H1 (cell line): ENCODE measurements around the gene DENND2D. TPM values are rescaled to one million over a fixed set of nuclear protein-coding genes. Genes with fewer than 3 reads are reported as not detected.

Experiments used
- CTCF ChIA-PET: fragments of 300-600 bp; sonication (Branson Sonifier 250); formaldehyde crosslinking; loops from one replicate; lab custom pipeline; 2021; ENCODE audit not compliant: partially characterized antibody; lab: Charles Lee
- POLR2A ChIA-PET: fragments of 300-600 bp; sonication (Branson Sonifier 250); formaldehyde crosslinking; loops from one replicate; lab custom pipeline; 2021; ENCODE audit warnings: inconsistent platforms; ENCODE audit not compliant: partially characterized antibody; lab: Charles Lee
- DNase-seq, 2 experiments: peaks; one replicate each; pipeline versions ENCODE4 v3.0.0 to v3.0.0-alpha.2; 2010 to 2022; ENCODE audit warnings: low spot score in 2 of 2, low read depth in 1 of 2, mixed read lengths in 1 of 2
- FAIRE-seq: peaks from 2 replicates; lab custom pipeline; 2011; peaks lifted over from hg19 to GRCh38; lab: Jason Lieb, UNC
- H2AFZ ChIP-seq: 2 replicates; pipeline ENCODE4 v1.8.1; 2012; ENCODE audit warnings: low read length, inconsistent platforms
- H2AK5ac ChIP-seq: 2 replicates; pipeline ENCODE4 v1.6.1; 2013; ENCODE audit warnings: low read depth, low read length
- H2BK120ac ChIP-seq: replicated peaks from 2 replicates; pipeline ENCODE3; 2013; ENCODE audit warnings: low read depth, low read length, inconsistent platforms
- H2BK12ac ChIP-seq: 2 replicates; pipeline ENCODE4 v1.6.1; 2013; ENCODE audit warnings: low read depth, low read length
- H2BK15ac ChIP-seq: 2 replicates; pipeline ENCODE4 v1.6.1; 2013; ENCODE audit warnings: low read length
- H2BK20ac ChIP-seq: 2 replicates; pipeline ENCODE4 v1.6.1; 2013; ENCODE audit warnings: low read length
- H2BK5ac ChIP-seq: 2 replicates; pipeline ENCODE4 v1.6.1; 2013; ENCODE audit warnings: low read depth, low read length
- H3K14ac ChIP-seq: 2 replicates; pipeline ENCODE4 v1.6.1; 2013; ENCODE audit warnings: inconsistent platforms; ENCODE audit not compliant: insufficient read length
- H3K18ac ChIP-seq: 2 replicates; pipeline ENCODE4 v1.6.1; 2013; ENCODE audit warnings: low read length; ENCODE audit errors: extremely low read depth
- H3K23ac ChIP-seq: 2 replicates; pipeline ENCODE4 v1.6.1; 2013; ENCODE audit warnings: inconsistent platforms; ENCODE audit not compliant: insufficient read length
- H3K23me2 ChIP-seq: 2 replicates; pipeline ENCODE4 v1.6.1; 2013; ENCODE audit warnings: low read depth, low read length
- H3K27ac ChIP-seq: 2 replicates; pipeline ENCODE4 v1.6.1; 2011; ENCODE audit warnings: low read depth, low read length, inconsistent platforms
- H3K27me3 ChIP-seq, 4 experiments: replicated peaks in 1 of 4; 1 replicate in 1 of 4; 2 replicates in 3 of 4; pipeline versions ENCODE4 v1.6.1 to v1.8.1; 2011 to 2013; ENCODE audit warnings: low read length in 3 of 4, mild to moderate bottlenecking in 3 of 4, inconsistent platforms in 2 of 4, mixed read lengths in 2 of 4, moderate library complexity in 1 of 4; ENCODE audit not compliant: control insufficient read depth in 3 of 4, insufficient read depth in 3 of 4; ENCODE audit errors: extremely low read depth in 1 of 4
- H3K36me3 ChIP-seq, 4 experiments: 2 replicates each; pipeline versions ENCODE4 v1.6.1 to v1.8.1; 2011 to 2013; ENCODE audit warnings: mild to moderate bottlenecking in 4 of 4, low read length in 3 of 4, moderate library complexity in 2 of 4, control low read depth in 1 of 4, inconsistent platforms in 1 of 4; ENCODE audit not compliant: insufficient read depth in 4 of 4, control insufficient read depth in 2 of 4
- H3K4ac ChIP-seq: replicated peaks from 2 replicates; pipeline ENCODE3; 2013; ENCODE audit warnings: low read length, low read depth, mixed read lengths, inconsistent platforms; ENCODE audit not compliant: insufficient read length
- H3K4me1 ChIP-seq, 4 experiments: replicated peaks in 1 of 4; 1 replicate in 1 of 4; 2 replicates in 3 of 4; pipeline versions ENCODE4 v1.6.1 to v1.8.1; 2011 to 2013; ENCODE audit warnings: low read length in 3 of 4, inconsistent platforms in 2 of 4, mixed read lengths in 1 of 4; ENCODE audit not compliant: insufficient read depth in 4 of 4, control insufficient read depth in 3 of 4
- H3K4me2 ChIP-seq, 2 experiments: 2 replicates each; pipeline versions ENCODE4 v1.6.1 to v1.8.1; 2011 to 2013; ENCODE audit warnings: low read depth in 2 of 2, low read length in 2 of 2, control low read depth in 1 of 2, inconsistent platforms in 1 of 2, mild to moderate bottlenecking in 1 of 2; ENCODE audit not compliant: insufficient read depth in 1 of 2
- H3K4me3 ChIP-seq, 4 experiments: fragments of 200-600, 300-600 bp in 1 of 4; sonication (generic), shearing (Covaris generic), sonication (Bioruptor Twin) in 1 of 4; 2 replicates each; pipeline versions ENCODE4 v1.5.1 to v1.8.1; 2011 to 2016; ENCODE audit warnings: low read length in 4 of 4, low read depth in 3 of 4, control low read depth in 2 of 4, inconsistent platforms in 2 of 4, mild to moderate bottlenecking in 2 of 4, mixed read lengths in 1 of 4, moderate library complexity in 1 of 4; ENCODE audit not compliant: insufficient read depth in 2 of 4; ENCODE audit errors: extremely low read depth in 1 of 4
- H3K56ac ChIP-seq: replicated peaks from 2 replicates; pipeline ENCODE3; 2013; ENCODE audit warnings: low read depth, mild to moderate bottlenecking, mixed read lengths, low read length, inconsistent platforms; ENCODE audit not compliant: insufficient read length
- H3K79me1 ChIP-seq: 2 replicates; pipeline ENCODE4 v1.6.1; 2013; ENCODE audit warnings: low read depth, low read length, control low read depth
- H3K79me2 ChIP-seq, 2 experiments: 2 replicates each; pipeline versions ENCODE4 v1.6.1 to v1.8.1; 2012 to 2013; ENCODE audit warnings: low read length in 2 of 2, mild to moderate bottlenecking in 2 of 2, inconsistent platforms in 1 of 2; ENCODE audit not compliant: insufficient read depth in 2 of 2, control insufficient read depth in 1 of 2
- H3K9ac ChIP-seq, 4 experiments: replicated peaks in 1 of 4; 1 replicate in 1 of 4; 2 replicates in 3 of 4; pipeline versions ENCODE4 v1.6.1 to v1.8.1; 2011 to 2013; ENCODE audit warnings: low read depth in 3 of 4, low read length in 3 of 4, control low read depth in 2 of 4, mild to moderate bottlenecking in 2 of 4, moderate library complexity in 2 of 4, inconsistent platforms in 1 of 4; ENCODE audit errors: extremely low read depth in 1 of 4
- H3K9me3 ChIP-seq, 2 experiments: 2 replicates each; pipeline versions ENCODE4 v1.6.1 to v1.8.1; 2012 to 2013; ENCODE audit warnings: mild to moderate bottlenecking in 2 of 2, moderate library complexity in 2 of 2, control low read depth in 1 of 2, inconsistent platforms in 1 of 2, low read depth in 1 of 2, low read length in 1 of 2, mixed read lengths in 1 of 2; ENCODE audit not compliant: insufficient read depth in 2 of 2
- H4K20me1 ChIP-seq, 2 experiments: replicated peaks in 1 of 2; 2 replicates each; pipeline versions ENCODE3 to v1.8.1; 2011 to 2013; ENCODE audit warnings: inconsistent platforms in 2 of 2, low read length in 2 of 2, mild to moderate bottlenecking in 1 of 2; ENCODE audit not compliant: insufficient read depth in 2 of 2, control insufficient read depth in 1 of 2
- H4K5ac ChIP-seq: 2 replicates; pipeline ENCODE4 v1.6.1; 2013; ENCODE audit warnings: low read length, low read depth, mixed read lengths, inconsistent platforms; ENCODE audit not compliant: insufficient read length
- H4K8ac ChIP-seq: 2 replicates; pipeline ENCODE4 v1.8.0; 2013; ENCODE audit warnings: mild to moderate bottlenecking, moderate library complexity, low read length, inconsistent platforms; ENCODE audit not compliant: insufficient read depth; ENCODE audit errors: extremely low read depth
- H4K91ac ChIP-seq: replicated peaks from 2 replicates; pipeline ENCODE3; 2013; ENCODE audit warnings: low read length, mixed read lengths, inconsistent platforms; ENCODE audit not compliant: insufficient read length
- CTBP2 ChIP-seq: IDR thresholded peaks from 2 replicates; pipeline ENCODE4 v1.7.0; 2011; ENCODE audit warnings: borderline replicate concordance, mild to moderate bottlenecking, moderate library complexity, mixed read lengths, low read length; ENCODE audit not compliant: insufficient read depth, insufficient read length
- EP300 ChIP-seq, 2 experiments: IDR thresholded peaks; 1 replicate in 1 of 2; 2 replicates in 1 of 2; pipeline ENCODE4 v1.6.1; 2011 to 2012; ENCODE audit warnings: low read depth in 2 of 2, low read length in 2 of 2, mild to moderate bottlenecking in 2 of 2, borderline replicate concordance in 1 of 2, inconsistent platforms in 1 of 2, moderate library complexity in 1 of 2
- FOSL1 ChIP-seq: IDR thresholded peaks from 2 replicates; pipeline ENCODE4 v1.6.1; 2011; ENCODE audit warnings: mild to moderate bottlenecking, low read depth, low read length, moderate library complexity; ENCODE audit not compliant: insufficient read depth
- POU5F1 ChIP-seq: IDR thresholded peaks from 2 replicates; pipeline ENCODE4 v1.6.1; 2011; ENCODE audit warnings: low read depth, mild to moderate bottlenecking, low read length, moderate library complexity
- SP2 ChIP-seq: IDR thresholded peaks from 2 replicates; pipeline ENCODE4 v1.6.1; 2012; ENCODE audit warnings: mild to moderate bottlenecking, low read length, inconsistent platforms
- TAF7 ChIP-seq: optimal IDR thresholded peaks from 2 replicates; pipeline ENCODE3; 2011; ENCODE audit warnings: low read depth, mild to moderate bottlenecking, inconsistent platforms, low read length, moderate library complexity, borderline replicate concordance
- TCF12 ChIP-seq: IDR thresholded peaks from 2 replicates; pipeline ENCODE4 v1.6.1; 2011; ENCODE audit warnings: low read depth, mild to moderate bottlenecking, low read length
- TEAD4 ChIP-seq: IDR thresholded peaks from 2 replicates; pipeline ENCODE4 v1.6.1; 2012; ENCODE audit warnings: low read depth, low read length, inconsistent platforms, mixed read lengths
- YY1 ChIP-seq: IDR thresholded peaks from 2 replicates; pipeline ENCODE4 v1.6.1; 2011; ENCODE audit warnings: low read depth, mild to moderate bottlenecking, low read length
- polyA plus RNA-seq, 7 experiments: library from polyadenylated mRNA; depleted of rRNA in 3 of 7; stranded (reverse) in 5 of 7; unstranded in 2 of 7; fragments of >200 nt in 5 of 7; fragments of 200-250 nt in 2 of 7; gene quantifications; 1 replicate in 5 of 7; 2 replicates in 1 of 7; 4 replicates in 1 of 7; pipeline versions ENCODE4 v1.2.1 to v1.2.3, GENCODE V29; 2011 to 2013; ENCODE audit warnings: missing spikeins in 2 of 7, mixed read lengths in 2 of 7
- total RNA-seq: library from RNA; stranded (reverse); fragmentation: NEBNext Ultra II Directional; extraction: Animal tissue kit (Norgen Biotek cat#: 25700); gene quantifications from 2 replicates; pipeline ENCODE4 v1.2.1, GENCODE V29; 2021

The DENND2D gene
- total and polyA plus RNA-seq, 2 of the 8 experiments (the other 6 are each of a cell fraction or from before 2014, with no cell fraction given), result 0.58 to 1.6 TPM

- Histone ChIP-seq H3K18ac (no peak overlapping the region), H2BK12ac (no peak overlapping the region), H3K36me3 (peaks cover 0 to 21% (median 11%) of the 10 kb centered on the region in 4 experiments; a peak in 6 of 8 replicates), H3K23ac (no peak overlapping the region), H3K9me3 (no peaks in the 10 kb centered on the region), H4K20me1 (no peaks in the 10 kb centered on the region), H4K8ac (no peak overlapping the region), H3K27ac (no peak overlapping the region), H2AFZ (no peak overlapping the region), H3K4ac (no peak overlapping the region), H2BK20ac (no peak overlapping the region), H3K79me2 (no peaks in the 10 kb centered on the region), H3K4me2 (no peak overlapping the region), H3K23me2 (no peaks in the 10 kb centered on the region), H3K27me3 (no peaks in the 10 kb centered on the region), H3K9ac (no peak overlapping the region), H4K5ac (no peak overlapping the region), H3K56ac (no peak overlapping the region), H3K4me1 (no peaks in the 10 kb centered on the region), H2BK5ac (no peak overlapping the region), H2AK5ac (no peak overlapping the region), H2BK120ac (no peak overlapping the region), H3K4me3 (no peak overlapping the region), H3K79me1 (no peaks in the 10 kb centered on the region), H4K91ac (no peak overlapping the region), H2BK15ac (no peak overlapping the region), H3K14ac (no peak overlapping the region)
- ChIA-PET CTCF (interaction anchor here (0.6 kb wide), 1 partner anchor 10 kb away, joined by 4 read pairs; no protein-coding TSS in a partner anchor), POLR2A (interaction anchor here (1.7 kb wide), 1 partner anchor 8 kb away, joined by 5 read pairs; no protein-coding TSS in a partner anchor)
- DNase-seq (no peak), FAIRE-seq (no peak)
- TF ChIP-seq FOSL1 (no peak), TCF12 (no peak), TEAD4 (no peak), YY1 (no peak), POU5F1 (no peak), EP300 (IDR thresholded peaks at IDR 0.05; ENCODE audit: borderline replicate concordance in 1 of 2, low read depth in 2 of 2, low read length in 2 of 2) (no peak), SP2 (no peak), CTBP2 (no peak), TAF7 (no peak)
Measured at GRCh38 chr1:111179968-111180533, 20.4 kb downstream of the DENND2D start.
